Left colon (tissue), 2 donors: ENCODE results near the gene CDC27. TPM values are rescaled to one million over a fixed set of nuclear protein-coding genes. Genes with fewer than 3 reads are reported as not detected.
"Not testable (repeated sequence)": the region's sequence is repeated elsewhere in the genome, so short reads cannot be mapped to it uniquely, and the experiment has no call there.

ENCODE experiments used
- ATAC-seq: fragments of 200-7000 bp; cut with Tn5 transposase; one replicate; pipeline ENCODE4 v1.9.1; 2020; ENCODE audit warnings: mild to moderate bottlenecking, moderate library complexity
- DNase-seq, 2 donors: peaks; one replicate each; pipeline ENCODE4 v3.0.0-alpha.2; 2020
- intact Hi-C, 2 donors: fragments of 100-400 bp; cut with DNase I in 1 of 2; cut with micrococcal nuclease in 1 of 2; formaldehyde crosslinking; loops; one replicate each; pipeline versions ENCODE4 v1.11.2 to v1.14.0; 2022; cut with DNase I, micrococcal nuclease
- long read RNA-seq: library from polyadenylated mRNA; unstranded; transcript quantifications from one replicate; pipeline ENCODE4 v2.0.0, GENCODE V29; 2021
- total RNA-seq, 2 donors: library from RNA; stranded (reverse); fragmentation: NEBNext Ultra II Directional; extraction: Animal tissue kit (Norgen Biotek cat#: 25700); gene quantifications; one replicate each; pipeline ENCODE4 v1.2.1, GENCODE V29; 2021
- donor health status: DM: no; HTN: no; CAD: no.
- donor health status: DM: yes; HTN: yes; CAD: no.

CDC27 gene, protein sequence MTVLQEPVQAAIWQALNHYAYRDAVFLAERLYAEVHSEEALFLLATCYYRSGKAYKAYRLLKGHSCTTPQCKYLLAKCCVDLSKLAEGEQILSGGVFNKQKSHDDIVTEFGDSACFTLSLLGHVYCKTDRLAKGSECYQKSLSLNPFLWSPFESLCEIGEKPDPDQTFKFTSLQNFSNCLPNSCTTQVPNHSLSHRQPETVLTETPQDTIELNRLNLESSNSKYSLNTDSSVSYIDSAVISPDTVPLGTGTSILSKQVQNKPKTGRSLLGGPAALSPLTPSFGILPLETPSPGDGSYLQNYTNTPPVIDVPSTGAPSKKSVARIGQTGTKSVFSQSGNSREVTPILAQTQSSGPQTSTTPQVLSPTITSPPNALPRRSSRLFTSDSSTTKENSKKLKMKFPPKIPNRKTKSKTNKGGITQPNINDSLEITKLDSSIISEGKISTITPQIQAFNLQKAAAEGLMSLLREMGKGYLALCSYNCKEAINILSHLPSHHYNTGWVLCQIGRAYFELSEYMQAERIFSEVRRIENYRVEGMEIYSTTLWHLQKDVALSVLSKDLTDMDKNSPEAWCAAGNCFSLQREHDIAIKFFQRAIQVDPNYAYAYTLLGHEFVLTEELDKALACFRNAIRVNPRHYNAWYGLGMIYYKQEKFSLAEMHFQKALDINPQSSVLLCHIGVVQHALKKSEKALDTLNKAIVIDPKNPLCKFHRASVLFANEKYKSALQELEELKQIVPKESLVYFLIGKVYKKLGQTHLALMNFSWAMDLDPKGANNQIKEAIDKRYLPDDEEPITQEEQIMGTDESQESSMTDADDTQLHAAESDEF
- total RNA-seq, result 10 to 100 TPM; 45.6 to 54.1 TPM
- long read RNA-seq, partial matches to known transcripts, result 3 of 12 reads
- long read RNA-seq, other reads (novel, unspliced or antisense), result 7 of 12 reads

DNA sequence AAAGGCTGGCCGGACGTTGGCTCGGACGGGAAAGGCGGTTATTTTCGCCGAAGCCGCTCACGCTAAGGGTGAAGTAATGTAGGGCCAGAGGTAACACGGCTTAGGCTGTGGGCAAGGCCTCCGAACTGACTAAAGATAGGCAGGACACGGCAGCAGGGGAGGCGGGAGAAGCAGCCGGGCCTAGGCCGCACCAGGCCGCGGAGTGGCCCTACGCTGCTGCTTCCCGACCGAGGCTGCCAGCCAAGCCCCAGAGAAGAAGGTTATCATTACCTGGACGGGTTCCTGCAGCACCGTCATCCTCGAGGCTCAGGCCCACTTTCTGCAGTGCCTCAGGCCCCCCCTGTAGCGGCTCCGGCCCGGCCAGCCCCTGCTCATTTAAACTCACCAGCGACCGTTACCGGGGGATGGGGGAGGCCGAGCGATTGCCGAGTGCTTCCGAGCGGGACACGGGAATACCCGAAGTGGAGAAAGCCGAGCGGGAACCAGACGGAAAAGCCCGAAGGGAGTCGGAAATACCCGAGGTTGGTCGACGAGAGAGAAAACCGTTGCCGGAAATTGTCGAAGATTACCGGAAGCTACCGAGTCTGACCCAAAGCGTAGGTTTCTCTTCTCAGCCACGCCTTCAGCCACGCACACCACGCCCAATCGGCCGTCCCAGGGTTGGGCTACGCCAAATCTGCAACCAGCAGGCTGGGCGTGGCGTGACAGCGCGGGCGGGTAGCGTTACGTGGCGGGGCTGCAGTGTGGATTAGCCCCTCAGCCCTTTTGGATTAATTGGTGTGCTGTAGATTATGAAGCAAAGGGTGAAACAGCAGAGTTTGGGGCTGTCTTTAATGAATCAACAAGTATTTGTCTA lies at the start of gene CDC27:
TSS of gene CDC27 (minus strand) at position 420 of the 856 bp plus-strand sequence. CDS start at position 297, 123 bp downstream.
- intact Hi-C loops, result no loop called here
- peak; percentile 92 for ATAC-seq
- DNase-seq, result peak; percentile 99 to 100

DNA sequence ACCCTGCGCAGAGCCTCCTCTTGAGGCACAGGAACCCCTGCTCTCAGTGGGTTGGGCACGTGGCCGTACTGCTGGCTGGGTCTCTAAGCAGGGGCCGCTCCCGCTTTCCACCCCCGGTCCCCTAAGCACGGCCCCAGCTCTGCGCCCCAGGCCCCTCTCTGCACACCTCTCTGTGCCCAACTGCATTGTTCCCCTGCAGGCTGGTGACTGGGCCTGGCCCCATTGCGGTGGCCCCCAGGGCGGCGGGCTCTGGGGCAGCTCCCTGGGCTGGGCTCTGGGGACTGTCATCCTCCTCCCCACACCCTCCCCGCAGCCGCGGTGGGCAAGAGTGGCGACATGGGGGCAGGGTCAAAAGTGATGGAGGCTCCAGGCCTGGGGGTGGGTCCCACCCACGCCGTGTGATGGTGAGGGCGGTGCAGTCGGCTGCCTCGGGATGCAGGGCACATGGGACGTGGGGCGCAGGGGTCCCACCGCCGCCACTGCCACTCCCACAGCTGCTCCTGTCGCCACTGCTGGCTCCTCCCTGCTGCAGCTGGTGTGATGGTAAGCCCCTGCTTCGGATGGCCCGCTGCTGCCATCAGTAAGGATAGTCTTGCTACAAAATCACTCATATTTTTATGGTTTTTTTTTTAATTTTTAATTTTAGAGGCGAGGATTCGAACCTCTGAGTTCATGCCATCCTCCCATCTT lies 49.4 kb upstream of the CDC27 start:
- intact Hi-C loops, result no loop called here
- DNase-seq, result no peak
- ATAC-seq, result no peak

DNA sequence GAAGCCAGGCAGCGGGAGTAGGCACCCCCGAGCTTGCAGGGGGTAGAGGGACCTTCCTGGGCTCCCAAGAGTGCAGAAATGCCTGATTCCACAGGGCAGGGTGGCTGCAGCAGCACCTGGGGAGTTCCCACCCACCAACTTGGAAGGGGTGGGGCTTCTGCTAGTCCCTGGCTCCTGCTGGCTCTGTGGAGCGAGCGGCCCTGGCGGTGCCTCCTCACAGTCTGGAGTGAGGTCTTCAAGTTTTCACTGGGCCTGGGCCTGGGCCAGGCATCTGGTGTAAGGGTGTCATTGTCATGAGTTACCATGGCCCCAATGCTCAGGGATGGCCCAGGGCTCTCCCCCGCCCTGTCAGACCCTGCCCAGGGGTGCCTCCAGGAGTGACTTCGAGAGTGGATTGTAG lies 48.7 kb upstream of the CDC27 start:
- intact Hi-C loops, result no loop called here
- ATAC-seq (no peak), DNase-seq (no peak)

- intact Hi-C loops, result no loop called here
- ATAC-seq (no peak), DNase-seq (no peak)
These were observed 46.8 kb upstream of the CDC27 start for GRCh38 chr17:47235923-47236322.

DNA sequence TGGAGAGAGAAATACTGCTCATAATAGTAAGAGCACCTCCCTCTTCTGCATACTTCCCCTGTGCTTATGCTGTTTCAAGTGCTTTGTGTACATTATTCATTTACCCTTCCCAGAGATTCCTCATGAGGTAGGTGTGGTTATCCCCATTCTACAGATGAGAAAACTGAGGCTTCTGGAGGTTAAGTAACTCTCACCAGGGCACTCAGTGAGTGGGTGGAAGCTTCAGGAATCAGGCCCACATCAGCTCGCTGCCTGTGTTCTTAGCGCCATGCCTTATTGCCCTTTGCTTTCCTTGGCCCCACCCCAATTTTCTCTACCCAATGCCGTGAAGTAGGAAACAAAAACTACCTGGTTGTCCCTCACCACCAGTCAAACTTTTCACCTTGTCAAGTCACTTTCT lies 46.4 kb upstream of the CDC27 start:
- no peak for DNase-seq
- intact Hi-C loops, result no loop called here
- ATAC-seq, result peak; percentile 60

GRCh38 chr17:47232465-47232864 lies 43.4 kb upstream of the CDC27 start:
- no peak for ATAC-seq
- intact Hi-C loops, result no loop called here
- no peak for DNase-seq

DNA sequence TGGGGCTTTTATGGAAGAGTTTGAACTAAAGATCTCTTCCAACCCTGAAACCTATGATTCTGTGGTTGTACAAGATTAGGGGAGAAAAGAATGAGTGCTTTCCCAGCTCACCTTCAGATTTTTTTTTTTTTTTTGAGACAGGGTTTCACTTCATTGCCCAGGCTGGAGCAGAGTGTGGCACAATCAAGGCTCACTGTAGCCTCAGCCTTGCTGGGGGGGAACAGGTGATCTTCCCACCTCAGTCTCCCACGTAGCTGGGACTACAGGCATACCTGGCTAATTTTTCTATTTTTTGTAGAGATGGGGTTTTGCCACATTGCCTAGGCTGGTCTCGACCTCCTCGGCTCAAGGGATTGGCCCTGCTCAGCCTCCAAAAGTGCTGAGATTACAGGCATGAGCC lies 42.8 kb upstream of the CDC27 start:
- ATAC-seq (no peak), DNase-seq (no peak)
- intact Hi-C loops, result loop anchor here in 1 of 2 donors (2.0 kb wide), 1 partner anchor 85 kb away; no protein-coding TSS in a partner anchor

DNA sequence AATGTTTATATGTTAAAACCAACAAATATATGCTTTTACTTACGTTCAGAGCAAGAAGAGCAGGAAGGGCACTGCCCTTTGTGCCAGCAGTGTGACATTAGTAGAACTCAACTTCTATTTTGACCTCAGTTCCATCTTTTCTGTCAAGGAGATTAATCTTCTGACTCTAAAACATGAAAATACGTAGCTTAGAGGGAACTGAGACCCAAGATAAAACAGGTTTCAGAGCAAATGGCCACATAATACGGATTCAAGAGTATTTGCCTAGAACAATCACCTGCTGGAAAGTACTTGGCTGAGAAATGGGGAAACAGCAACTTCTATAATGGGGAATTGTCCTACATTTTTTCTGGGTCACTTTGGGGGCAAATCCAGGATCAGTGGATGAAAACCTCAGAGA lies 42.2 kb upstream of the CDC27 start:
- ATAC-seq (no peak), DNase-seq (no peak)
- intact Hi-C loops, result loop anchor here in 1 of 2 donors (2.0 kb wide), 1 partner anchor 85 kb away; no protein-coding TSS in a partner anchor

- intact Hi-C loops, result loop anchor here in 1 of 2 donors (2.0 kb wide), 1 partner anchor 86 kb away; no protein-coding TSS in a partner anchor
- ATAC-seq (no peak), DNase-seq (no peak)
These were observed 41.8 kb upstream of the CDC27 start for GRCh38 chr17:47230864-47231263.

- intact Hi-C loops, result loop anchor here (2.0 to 10.0 kb wide), 2 partner anchors 85 to 87 kb away; no protein-coding TSS in a partner anchor
These were observed 40.7 kb upstream of the CDC27 start for GRCh38 chr17:47229535-47230443.

DNA sequence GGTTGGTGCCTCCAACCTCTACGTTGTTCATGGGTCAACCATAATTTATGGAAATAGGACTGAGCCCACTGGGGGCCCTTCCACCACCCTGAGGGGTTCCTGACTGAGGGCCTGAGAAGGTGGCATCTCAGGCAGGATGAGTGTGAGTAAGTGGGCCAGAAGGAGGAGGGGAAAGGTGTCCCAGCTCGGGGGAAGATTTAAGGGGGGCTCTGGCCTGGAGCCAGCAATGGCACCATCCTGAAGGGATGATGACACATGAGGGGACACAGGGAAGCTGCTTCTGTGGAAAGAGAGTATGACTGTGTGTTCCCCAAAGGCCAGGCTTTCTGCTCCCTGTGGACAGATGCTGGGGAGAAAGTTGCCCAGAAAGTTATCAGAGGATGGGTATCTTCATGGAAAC lies 38.8 kb upstream of the CDC27 start:
- ATAC-seq (no peak), DNase-seq (no peak)
- intact Hi-C loops, result loop anchor here in 1 of 2 donors (10.0 kb wide), 1 partner anchor 87 kb away; no protein-coding TSS in a partner anchor

More at GRCh38 chr17:47229535-47230443, 40.7 kb upstream of the CDC27 start:
- DNase-seq (peak; percentile 80 to 83), ATAC-seq (peak; percentile 95)

DNA sequence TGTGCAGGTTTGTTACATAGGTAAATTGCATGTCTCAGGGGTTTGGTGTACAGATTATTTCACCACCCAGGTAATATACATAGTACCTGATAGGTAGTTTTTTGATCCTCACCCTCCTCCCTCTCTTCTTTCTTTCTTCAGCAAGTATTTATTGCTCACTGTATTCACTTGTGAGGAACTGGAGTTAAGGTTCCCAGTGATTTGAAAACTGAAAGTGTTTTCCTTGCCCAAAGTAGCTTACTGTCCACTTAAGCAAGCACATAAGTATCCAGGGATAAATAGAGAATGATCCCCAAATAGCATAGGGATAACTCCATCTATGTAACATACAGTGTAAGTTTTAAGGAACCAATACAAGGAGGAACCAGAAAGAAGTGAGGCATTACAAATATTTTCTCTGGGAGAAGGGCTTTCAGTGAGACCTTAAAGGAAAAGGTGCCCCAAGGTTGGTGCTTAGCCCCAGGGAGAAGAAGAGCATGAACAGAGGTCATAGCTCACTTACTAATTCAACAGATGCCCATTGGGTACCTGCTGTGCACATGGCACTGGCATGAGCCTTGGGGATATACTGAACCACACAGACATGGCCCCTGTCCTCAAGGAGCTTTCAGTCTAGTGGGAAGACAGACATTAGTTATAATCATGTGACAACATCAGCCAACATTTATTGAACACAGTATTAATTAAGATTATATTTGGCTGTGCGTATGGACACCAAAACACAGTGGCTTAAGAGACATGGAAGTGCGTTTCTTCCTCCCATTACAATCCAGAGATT lies 37.0 kb upstream of the CDC27 start:
- intact Hi-C loops, result loop anchor here in 1 of 2 donors (10.0 kb wide), 1 partner anchor 89 kb away; no protein-coding TSS in a partner anchor
- ATAC-seq (no peak), DNase-seq (no peak)

DNA sequence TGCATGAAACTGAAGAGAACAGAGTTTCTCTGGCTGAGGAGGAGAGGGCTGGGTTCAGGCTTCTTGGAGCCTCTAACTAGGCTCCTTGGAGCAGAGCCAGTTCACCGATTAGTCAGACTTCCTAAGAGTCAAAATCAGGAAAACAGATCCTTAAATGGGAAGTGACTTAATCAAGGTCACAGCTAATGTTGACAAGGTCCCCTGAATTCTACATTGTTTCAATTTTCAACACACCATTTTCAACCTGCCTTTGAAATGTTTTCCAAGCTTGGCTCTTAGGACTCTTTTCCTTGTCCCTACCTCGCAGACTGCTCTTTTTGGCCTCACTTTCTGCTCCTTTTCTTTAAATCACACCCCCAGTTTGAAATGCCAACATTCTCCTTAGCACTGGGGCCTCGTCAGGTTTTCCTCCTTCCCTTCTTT lies 36.4 kb upstream of the CDC27 start:
- DNase-seq (peak; percentile 50 to 56), ATAC-seq (peak; percentile 25)
- intact Hi-C loops, result loop anchor here in 1 of 2 donors (10.0 kb wide), 1 partner anchor 89 kb away; no protein-coding TSS in a partner anchor

DNA sequence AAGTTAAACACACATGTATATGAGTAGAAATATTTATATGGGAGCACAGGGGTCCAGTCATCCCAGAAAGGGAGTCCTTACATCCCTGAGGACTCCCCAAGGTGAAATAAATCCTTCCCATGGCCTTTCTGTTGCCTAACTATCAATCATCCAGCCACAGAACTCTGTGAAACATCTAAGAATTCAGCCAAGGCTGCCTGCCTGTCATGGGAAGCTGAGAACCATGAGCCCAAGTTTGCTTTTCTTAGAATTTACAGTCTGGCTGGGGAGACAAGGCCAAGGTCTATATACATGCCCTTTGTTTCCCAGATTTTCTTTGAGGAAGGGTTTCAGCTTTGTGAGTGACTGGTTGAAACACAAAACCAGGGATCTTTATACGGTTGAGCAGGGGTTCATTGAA lies 35.9 kb upstream of the CDC27 start:
- DNase-seq (no peak), ATAC-seq (no peak)
- intact Hi-C loops, result loop anchor here in 1 of 2 donors (10.0 kb wide), 1 partner anchor 90 kb away; no protein-coding TSS in a partner anchor

DNA sequence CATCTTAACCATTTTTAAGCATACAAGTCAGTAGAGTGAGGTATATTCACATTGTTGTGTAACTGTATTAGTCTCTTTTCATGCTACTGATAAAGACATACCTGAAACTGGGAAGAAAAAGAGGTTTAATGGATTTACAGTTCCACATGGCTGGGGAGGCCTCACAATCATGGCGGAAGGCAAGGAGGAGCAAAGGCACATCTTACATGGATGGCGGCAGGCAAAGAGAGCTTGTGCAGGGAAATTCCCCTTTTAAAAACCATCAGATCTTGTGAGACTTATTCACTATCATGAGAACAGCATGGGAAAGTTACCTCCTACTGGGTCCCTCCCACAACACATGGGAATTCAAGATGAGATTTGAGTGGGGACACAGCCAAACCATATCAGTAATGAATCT lies 35.0 kb upstream of the CDC27 start:
- DNase-seq, ATAC-seq: not testable (repeated sequence)
- intact Hi-C loops, result loop anchor here in 1 of 2 donors (10.0 kb wide), 1 partner anchor 91 kb away; no protein-coding TSS in a partner anchor

DNA sequence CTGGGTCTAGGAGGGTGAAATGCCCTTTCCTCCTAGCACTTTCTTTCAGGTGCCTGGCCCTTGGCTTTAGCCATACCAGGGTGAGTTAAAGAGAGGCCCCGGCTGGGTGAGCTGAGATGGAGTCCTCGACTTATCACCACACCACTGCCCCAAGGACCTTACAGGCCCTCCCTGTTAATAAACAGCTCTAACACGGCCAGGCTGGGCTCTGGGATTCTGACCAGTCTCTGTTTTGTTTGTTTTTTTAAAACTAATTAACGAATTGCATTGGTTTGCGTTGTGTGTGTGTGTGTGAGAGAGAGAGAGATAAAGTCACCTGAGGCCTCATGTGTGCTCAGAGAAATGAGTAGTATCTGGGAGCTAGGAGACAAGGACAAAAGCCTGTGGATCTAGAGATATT lies 34.4 kb upstream of the CDC27 start:
- intact Hi-C loops, result loop anchor here in 1 of 2 donors (10.0 kb wide), 1 partner anchor 91 kb away; no protein-coding TSS in a partner anchor
- DNase-seq, result no peak
- no peak for ATAC-seq
